Suppressor macrophage (primary cell): Measurements from ENCODE around the gene SORL1-AS1.
A peak's percentile ranks its signal among the peaks of the same experiment; 100 is the strongest.

Experiments
- DNase-seq, 4 experiments: peaks; one replicate each; pipeline ENCODE4 v3.0.0-alpha.2; 2020 to 2022

SORL1-AS1 gene

DNA sequence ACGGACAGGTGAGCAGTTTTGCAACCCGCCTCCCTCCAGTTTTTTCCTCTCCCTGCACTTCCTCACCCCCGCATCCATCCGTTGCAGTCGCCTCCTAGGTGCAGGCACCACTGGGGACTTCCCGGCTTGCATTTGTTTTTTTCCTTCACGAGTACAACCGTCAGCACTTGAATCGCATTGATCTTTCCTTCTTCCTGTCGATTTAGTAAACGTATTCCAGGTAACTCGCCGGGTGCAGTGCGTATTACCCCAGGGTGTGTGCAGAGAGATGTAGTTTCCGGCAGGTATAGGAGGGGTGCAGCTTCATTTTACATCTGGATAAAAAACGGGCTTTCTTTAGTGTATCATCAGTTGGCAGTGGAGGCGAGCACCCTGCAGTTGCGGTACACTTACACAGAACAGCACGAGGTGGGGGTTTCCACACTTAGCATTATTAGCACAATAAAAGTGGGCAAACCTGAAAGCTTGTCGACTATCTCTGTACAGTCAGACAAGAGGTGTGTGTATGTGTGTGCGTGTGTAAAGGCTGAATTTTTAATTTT is at the start of gene SORL1-AS1:
SORL1-AS1 (minus strand) TSS at position 359 of the 542 bp plus-strand sequence.
- DNase-seq: no peak

DNA sequence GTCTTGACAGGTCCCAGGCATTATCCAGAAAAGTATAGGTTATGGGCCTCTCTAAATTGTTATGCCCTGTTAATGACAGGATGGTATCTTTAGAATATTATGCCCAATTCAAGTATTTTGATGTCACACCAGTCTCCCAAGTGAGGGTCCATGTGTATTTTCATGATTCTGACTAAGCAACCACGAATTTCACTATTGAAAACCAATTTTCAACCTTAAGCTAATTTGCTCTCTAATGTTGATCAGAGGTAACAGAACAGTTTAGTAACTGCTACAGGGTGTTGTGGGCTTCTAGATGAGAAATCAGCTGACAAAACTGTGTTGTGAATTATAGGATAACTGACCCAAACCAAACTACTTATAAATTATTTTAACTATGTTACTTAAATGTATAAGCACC is 48.0 kb upstream of the SORL1-AS1 start:
- DNase-seq: no peak

GRCh38 chr11:121500275-121500674 is 47.5 kb upstream of the SORL1-AS1 start:
- no peak for DNase-seq

DNA sequence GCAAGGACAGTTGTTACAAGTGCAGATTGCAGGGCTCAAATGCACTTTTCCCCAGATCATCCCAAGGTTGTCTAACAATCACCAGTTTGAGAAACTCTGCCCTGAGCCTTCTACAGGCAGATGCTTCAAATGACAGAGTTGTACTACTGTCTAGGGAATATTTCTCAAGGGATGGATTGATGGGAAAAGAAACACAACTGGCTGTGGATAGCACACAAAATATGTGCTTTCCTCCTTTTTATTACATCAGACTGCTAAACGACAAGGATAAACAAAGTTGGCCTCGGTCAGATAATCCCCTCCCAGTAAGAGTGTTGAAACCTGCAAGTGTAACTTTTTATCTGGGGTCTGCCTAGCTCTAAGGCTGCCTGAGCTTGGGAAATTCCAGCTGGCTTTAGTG is 46.6 kb upstream of the SORL1-AS1 start:
- DNase-seq: no peak

DNA sequence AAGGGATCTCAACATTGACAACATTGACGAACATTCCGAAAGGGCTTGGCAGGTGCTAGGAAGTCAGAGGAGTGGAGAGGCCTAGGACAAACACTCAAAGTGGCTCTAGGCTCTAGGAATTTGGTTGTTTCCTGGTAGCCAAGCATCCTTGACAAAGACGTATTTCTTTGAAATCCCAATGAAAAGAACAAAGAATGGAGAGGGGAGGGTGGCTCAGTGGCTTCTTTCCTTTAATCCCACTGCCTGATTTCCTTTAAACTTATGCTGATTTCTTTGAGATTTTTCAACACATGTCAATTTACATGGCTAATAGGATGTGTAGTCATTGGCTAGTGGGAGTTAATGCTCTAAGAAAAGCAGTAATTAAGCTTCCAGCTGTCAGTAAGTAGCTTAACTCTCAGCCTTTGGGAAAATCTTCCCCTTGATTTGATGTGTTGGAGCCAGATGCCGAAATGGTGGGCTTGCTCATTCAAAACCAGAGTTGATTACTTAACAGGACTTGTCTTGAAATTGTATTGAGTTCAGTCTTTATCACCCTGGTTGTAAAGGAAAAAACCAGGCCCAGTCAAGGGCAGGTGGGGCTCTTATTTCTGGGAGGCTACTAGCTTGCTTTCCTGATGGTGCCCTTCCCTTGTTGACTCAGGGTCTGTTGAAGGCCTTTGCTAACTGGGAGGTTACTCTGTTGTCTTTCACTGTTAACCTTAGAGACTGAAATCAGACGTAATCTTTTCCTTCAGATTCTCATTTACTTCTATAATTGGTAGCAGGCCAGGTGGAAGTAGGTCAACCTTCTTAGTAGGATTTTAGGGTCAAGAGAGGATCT is 44.6 kb upstream of the SORL1-AS1 start:
- DNase-seq: no peak

- DNase-seq: peak; percentile 46 to 71 (median 64)
These were observed 41.8 kb upstream of the SORL1-AS1 start for GRCh38 chr11:121494355-121495099.

DNA sequence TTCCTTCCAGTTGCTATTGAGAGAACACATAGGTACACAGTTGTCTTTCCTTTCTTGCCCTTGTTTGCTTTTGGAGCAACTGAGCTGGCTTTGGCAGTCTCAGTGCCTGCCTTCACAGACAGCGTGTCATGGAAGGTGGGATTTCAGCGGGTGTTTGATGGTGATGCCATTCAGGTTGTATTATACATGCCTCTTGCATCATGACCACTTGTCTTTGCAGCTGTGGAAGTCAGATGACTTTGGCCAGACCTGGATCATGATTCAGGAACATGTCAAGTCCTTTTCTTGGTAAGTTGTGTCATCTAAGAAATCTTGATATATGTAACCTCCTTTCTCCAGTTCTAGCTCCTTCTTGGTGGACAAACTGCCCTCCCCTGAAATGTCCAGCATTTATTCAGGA is 37.1 kb upstream of the SORL1-AS1 start:
- DNase-seq: peak in 2 of 4 experiments; percentile 13 to 32

GRCh38 chr11:121488641-121489040 is 35.9 kb upstream of the SORL1-AS1 start:
- no peak for DNase-seq

DNA sequence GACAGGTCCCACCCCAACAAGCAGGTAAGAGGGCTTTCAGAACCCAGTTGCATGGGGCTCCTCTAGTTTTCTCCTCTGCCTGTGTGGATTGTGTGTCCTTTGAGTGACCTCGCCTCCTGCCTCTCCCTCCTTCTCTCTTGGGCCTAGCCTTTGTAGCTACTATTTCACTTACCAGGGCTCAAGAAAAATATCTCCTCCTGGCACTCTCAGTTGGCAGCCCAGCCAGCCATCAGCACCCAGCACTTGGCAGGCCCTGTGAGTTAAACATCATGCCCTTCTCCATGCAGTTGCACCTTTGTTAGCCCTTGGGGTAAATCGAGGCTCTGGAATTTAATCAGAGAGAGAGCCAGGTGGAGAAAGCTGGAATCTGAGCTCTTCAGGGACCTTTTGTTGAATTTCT is 35.4 kb upstream of the SORL1-AS1 start:
- DNase-seq: no peak

DNA sequence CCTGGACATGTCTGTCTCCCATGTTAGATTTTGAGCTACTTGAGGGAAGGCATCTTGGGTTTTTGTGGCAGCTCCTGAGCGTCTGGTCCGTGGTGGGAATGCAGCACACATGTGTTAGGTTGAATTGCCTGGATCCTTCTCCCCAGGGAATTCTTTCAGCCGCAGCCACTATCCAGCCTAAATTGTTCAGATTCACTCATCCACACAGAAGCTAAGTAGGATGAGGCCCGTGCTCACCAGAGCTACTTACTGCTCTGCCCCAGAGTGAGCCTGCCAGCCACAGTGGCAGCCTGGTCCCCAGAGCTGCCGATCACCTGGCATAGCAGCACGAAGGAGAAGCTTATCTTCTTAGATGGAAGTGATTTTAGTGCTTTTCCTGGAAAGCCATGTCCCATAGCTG is 34.4 kb upstream of the SORL1-AS1 start:
- DNase-seq: no peak

DNA sequence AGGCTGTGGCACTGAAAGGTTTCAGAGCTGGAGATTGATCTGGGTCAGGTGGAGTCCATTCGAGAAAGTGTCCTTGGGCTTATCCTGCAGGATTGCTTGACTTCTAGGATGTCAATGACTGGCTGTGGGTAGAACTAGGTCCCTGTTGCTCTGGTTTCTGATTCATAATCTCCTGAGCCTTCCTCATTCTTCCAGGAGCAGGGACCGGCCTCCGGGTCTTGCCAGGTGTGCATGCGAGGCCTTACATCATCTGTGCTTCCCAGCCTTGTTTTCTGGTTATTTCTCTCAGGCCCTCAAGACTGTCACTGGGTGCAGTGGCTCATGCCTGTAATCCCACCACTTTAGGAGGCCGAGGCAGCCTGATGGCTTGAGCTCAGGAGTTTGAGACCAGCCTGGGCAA is 33.3 kb upstream of the SORL1-AS1 start:
- no peak for DNase-seq

DNA sequence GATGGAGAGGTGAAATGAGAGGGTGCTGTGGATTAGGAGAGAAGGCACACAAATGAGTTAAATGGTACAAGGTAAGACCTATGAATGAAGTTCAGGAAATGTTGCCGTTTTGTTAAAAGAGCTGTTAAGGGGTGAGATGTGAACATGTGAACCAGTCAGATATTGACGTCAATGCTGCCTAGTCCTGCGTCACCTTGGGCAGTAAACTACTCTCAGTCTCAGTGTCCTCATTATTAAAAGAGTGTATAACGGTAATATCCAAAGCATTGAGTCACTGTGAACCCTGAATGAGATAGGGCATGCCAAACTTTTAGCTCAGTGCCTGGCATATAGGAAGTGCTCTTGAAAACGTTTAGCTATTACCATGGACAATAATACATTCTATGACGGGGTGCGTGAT is 32.4 kb upstream of the SORL1-AS1 start:
- DNase-seq: no peak

DNA sequence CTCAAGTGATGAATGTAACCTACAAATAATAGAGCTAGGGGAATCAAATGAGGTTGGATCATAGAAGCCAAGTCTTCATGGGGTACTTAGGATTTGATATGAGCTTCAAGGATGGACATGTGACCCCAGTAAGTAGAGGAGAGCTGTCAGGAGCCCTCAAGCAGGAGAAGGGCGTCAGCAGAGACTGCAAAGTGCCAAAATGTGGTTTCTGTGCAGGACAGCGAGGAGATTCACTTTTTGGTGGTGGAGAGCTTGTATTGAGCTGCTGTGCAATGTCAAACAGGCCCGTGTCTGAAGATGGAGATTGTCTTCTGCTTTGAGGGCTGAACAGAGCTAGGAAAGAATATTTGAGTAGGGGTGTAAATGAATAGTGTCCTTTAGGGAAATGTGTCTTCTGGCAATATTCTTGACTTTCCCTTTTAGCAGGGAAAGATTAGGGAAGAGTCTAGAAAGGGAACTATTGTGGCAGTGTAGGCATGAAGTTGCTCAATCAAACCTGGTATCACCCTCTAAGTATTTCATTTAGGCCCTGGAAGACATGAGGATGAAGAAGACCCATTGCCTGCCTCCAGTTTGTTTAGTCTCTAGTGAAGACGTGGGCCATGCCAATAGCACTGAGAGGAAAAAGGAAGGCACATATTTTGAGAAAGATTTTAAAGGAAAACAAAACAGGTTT is 31.2 kb upstream of the SORL1-AS1 start:
- peak; percentile 27 to 76 (median 61) for DNase-seq

DNA sequence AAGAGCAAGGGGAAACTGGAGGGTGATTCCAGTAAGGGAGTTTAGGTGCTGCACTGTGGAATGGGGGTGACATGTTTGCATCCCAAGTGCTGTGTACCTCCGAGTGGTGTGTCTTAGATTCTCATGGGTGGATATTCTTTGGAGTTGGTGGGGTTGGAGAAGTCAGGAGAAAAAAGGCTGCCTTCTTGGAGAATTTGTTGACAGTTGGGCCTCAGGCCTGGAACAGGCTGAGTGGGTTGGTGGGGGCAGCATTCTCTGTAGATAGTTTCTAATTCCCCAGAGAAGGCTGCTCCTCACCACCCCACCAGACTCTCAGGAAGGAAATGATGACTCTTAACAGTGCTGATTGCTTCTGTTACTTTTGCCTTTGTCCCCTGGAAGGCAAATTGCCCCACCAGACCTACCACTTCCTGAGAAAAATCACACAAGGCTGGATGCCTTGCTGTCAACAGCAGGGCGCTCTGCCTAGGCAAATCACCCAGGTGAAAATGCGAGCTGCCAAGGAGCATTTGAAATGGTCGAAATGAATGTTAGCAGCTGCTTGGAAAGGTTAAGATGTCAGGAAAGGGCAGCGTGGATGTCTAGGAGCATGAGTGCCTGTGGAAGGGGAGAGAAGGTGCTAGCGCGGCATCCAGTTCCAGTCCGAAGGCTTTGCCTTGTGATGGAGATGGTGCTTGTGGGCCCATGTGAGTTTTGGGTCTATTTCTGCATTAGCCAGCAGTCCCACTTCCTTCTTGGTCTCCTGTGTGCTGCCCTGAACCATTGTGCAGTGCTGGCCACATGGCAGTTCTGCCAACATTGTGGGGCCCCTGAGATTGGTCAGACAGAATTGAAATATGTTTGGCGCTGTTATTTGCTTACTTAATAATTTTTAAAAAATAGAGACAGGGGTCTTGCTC is 29.7 kb upstream of the SORL1-AS1 start:
- peak; percentile 44 to 70 (median 65) for DNase-seq

GRCh38 chr11:121481484-121482230 is 28.9 kb upstream of the SORL1-AS1 start:
- peak in 1 of 4 experiments; percentile 13 for DNase-seq

- peak in 3 of 4 experiments; percentile 24 to 46 (median 37) for DNase-seq
These were observed 27.0 kb upstream of the SORL1-AS1 start for GRCh38 chr11:121479698-121480238.

DNA sequence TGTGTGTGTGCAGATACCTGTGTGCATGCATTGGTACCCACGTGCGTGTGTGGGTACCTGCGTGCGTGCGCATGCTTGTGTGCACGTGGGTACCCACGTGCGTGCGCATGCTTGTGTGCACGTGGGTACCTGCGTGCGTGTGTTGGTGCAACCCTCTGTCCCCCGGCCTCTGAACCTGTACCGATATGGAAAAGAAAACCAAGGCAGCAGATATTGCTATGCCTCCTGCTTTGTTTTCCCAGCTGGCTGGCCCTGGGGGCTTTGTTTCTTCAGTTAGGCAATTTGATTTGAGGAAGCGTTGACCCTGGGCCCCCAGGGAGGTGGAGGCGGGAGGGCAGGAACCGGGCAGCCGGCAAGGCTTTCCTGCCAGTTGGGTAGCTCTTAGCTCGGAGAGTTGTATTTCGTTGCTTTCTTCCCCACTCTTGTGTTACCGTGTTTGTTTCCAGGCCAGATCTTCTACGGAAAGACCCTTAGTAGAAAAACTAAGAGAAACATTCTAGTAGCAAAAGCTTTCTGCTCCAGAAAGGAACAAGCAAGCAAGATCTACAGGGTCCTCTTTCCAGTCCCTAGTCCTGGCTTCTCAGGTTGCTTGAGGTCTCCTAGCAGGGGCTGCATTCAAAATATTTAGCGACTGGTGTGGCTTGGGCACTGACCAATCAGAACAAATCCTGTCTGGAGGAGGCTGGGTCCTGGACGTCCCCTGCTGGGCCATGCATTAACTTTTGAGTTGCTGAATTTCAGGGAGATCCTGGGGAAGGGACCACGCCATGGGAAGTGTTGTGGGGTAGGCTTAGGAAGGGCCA is 26.3 kb upstream of the SORL1-AS1 start:
- DNase-seq: peak in 1 of 4 experiments; percentile 27

- no peak for DNase-seq
These were observed 25.6 kb upstream of the SORL1-AS1 start for GRCh38 chr11:121478226-121478894.

- DNase-seq: no peak
These were observed 23.7 kb upstream of the SORL1-AS1 start for GRCh38 chr11:121476379-121477032.
